A673 (cell line): ENCODE data around the gene GARIN1A. TPM values are rescaled to one million over a fixed set of nuclear protein-coding genes. Genes with fewer than 3 reads are reported as not detected.
"Not testable (repeated sequence)": the region's sequence is repeated elsewhere in the genome, so short reads cannot be mapped to it uniquely, and the experiment has no call there.

ENCODE experiments used
- BruUV-seq: library from RNA; stranded (reverse); fragments of 400-500 nt; replicated peaks from 2 replicates; lab custom pipeline; 2021; lab: Mats Ljungman, UMichigan
- CTCF ChIA-PET: fragments of 300-600 bp; sonication (Branson Sonifier 250); formaldehyde crosslinking; loops from one replicate; lab custom pipeline; 2022; ENCODE audit warnings: antibody characterized with exemption; lab: Charles Lee
- POLR2A ChIA-PET: fragments of 300-600 bp; sonication (Branson Sonifier 250); formaldehyde crosslinking; loops from one replicate; lab custom pipeline; 2022; ENCODE audit warnings: antibody characterized with exemption; ENCODE audit not compliant: low non-redundant PET; lab: Charles Lee
- DNase-seq: peaks from one replicate; pipeline ENCODE4 v3.0.0-alpha.2; 2015; ENCODE audit warnings: low spot score
- H3K27ac ChIP-seq: fragments of 200-600 bp; sonication (generic); 2 replicates; pipeline ENCODE4 v1.5.1; 2016; ENCODE audit warnings: mixed run types, low read depth, mild to moderate bottlenecking, mixed read lengths, antibody characterized with exemption, low read length; ENCODE audit not compliant: poor library complexity, severe bottlenecking
- H3K27me3 ChIP-seq: fragments of 200-600 bp; sonication (generic); replicated peaks from 2 replicates; pipeline ENCODE4 v1.6.1; 2017; ENCODE audit warnings: mixed run types, low read depth, mild to moderate bottlenecking, mixed read lengths, antibody characterized with exemption, low read length; ENCODE audit not compliant: insufficient read depth, poor library complexity
- H3K36me3 ChIP-seq: fragments of 200-600 bp; sonication (generic); 2 replicates; pipeline ENCODE4 v1.6.1; 2016; ENCODE audit warnings: mixed run types, mild to moderate bottlenecking, mixed read lengths, antibody characterized with exemption, low read length; ENCODE audit not compliant: insufficient read depth, poor library complexity, severe bottlenecking
- H3K4me1 ChIP-seq: fragments of 200-600 bp; sonication (generic); 2 replicates; pipeline ENCODE4 v1.6.1; 2017; ENCODE audit warnings: mixed run types, mild to moderate bottlenecking, mixed read lengths, antibody characterized with exemption, low read length; ENCODE audit not compliant: insufficient read depth, poor library complexity, severe bottlenecking
- H3K4me3 ChIP-seq: fragments of 200-600 bp; sonication (generic); 2 replicates; pipeline ENCODE4 v1.5.1; 2016; ENCODE audit warnings: low read depth, mixed run types, mild to moderate bottlenecking, mixed read lengths, low read length; ENCODE audit not compliant: poor library complexity, severe bottlenecking
- H3K9me3 ChIP-seq: fragments of 200-600 bp; sonication (generic); 2 replicates; pipeline ENCODE4 v1.6.1; 2016; ENCODE audit warnings: mixed run types, low read depth, mild to moderate bottlenecking, mixed read lengths, antibody characterized with exemption, low read length; ENCODE audit not compliant: poor library complexity, severe bottlenecking
- EZH2 ChIP-seq: fragments of 200-600 bp; sonication (generic); IDR thresholded peaks from 2 replicates; pipeline ENCODE4 v1.6.1; 2017; ENCODE audit warnings: borderline replicate concordance, low read depth, mild to moderate bottlenecking, mixed read lengths, antibody characterized with exemption, low read length; ENCODE audit not compliant: poor library complexity, severe bottlenecking
- intact Hi-C: fragments of 100-400 bp; cut with micrococcal nuclease; formaldehyde crosslinking; loops from one replicate; pipeline ENCODE4 v1.10.0; 2022; ENCODE audit not compliant: unreplicated experiment
- total RNA-seq: library from RNA; stranded (reverse); gene quantifications from 2 replicates; pipeline ENCODE4 v1.2.3, GENCODE V29; 2021
- TF ChIP-seq, protein P1 (sequence below): fragments of 300-800, 200-600 bp; sonication (generic); conservative IDR thresholded peaks from 2 replicates; pipeline ENCODE4 v1.5.1; 2017; ENCODE audit warnings: low read depth, mild to moderate bottlenecking, antibody characterized with exemption, low read length, moderate library complexity, mixed read lengths

The GARIN1A gene
- total RNA-seq, 1 experiment from 2014 or later = 1.8 TPM

- BruUV-seq = no TSS peak
- POLR2A ChIA-PET = no interaction called here
- intact Hi-C loops = loop anchor here (10.0 kb wide), 1 partner anchor 252 kb away; no protein-coding TSS in a partner anchor
- H3K36me3 ChIP-seq = no peaks in the 10 kb centered on the region
- H3K9me3 ChIP-seq = no peaks in the 10 kb centered on the region
- no peak overlapping the region for H3K27ac ChIP-seq
- TF ChIP-seq, protein P1, sequence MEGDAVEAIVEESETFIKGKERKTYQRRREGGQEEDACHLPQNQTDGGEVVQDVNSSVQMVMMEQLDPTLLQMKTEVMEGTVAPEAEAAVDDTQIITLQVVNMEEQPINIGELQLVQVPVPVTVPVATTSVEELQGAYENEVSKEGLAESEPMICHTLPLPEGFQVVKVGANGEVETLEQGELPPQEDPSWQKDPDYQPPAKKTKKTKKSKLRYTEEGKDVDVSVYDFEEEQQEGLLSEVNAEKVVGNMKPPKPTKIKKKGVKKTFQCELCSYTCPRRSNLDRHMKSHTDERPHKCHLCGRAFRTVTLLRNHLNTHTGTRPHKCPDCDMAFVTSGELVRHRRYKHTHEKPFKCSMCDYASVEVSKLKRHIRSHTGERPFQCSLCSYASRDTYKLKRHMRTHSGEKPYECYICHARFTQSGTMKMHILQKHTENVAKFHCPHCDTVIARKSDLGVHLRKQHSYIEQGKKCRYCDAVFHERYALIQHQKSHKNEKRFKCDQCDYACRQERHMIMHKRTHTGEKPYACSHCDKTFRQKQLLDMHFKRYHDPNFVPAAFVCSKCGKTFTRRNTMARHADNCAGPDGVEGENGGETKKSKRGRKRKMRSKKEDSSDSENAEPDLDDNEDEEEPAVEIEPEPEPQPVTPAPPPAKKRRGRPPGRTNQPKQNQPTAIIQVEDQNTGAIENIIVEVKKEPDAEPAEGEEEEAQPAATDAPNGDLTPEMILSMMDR = no peak
- TF ChIP-seq EZH2 = no peak
- CTCF ChIA-PET = no interaction called here
- no peak overlapping the region for H3K4me3 ChIP-seq
- no peak for DNase-seq
- H3K27me3 ChIP-seq = no peaks in the 10 kb centered on the region
- no peaks in the 10 kb centered on the region for H3K4me1 ChIP-seq
Observed at GRCh38 chr7:128676665-128677064, 4.6 kb downstream of the GARIN1A start.

- no TSS peak for BruUV-seq
- POLR2A ChIA-PET = no interaction called here
- intact Hi-C loops = loop anchor here (10.0 kb wide), 1 partner anchor 255 kb away; no protein-coding TSS in a partner anchor
- Histone ChIP-seq H3K27me3 (no peaks in the 10 kb centered on the region), H3K4me3 (no peak overlapping the region), H3K9me3 (no peaks in the 10 kb centered on the region), H3K36me3 (no peaks in the 10 kb centered on the region), H3K4me1 (no peaks in the 10 kb centered on the region), H3K27ac (no peak overlapping the region)
- TF ChIP-seq, protein P1 = no peak
- no peak for TF ChIP-seq EZH2
- CTCF ChIA-PET = no interaction called here
- no peak for DNase-seq
Observed at GRCh38 chr7:128679920-128680319, 7.8 kb downstream of the GARIN1A start.

GRCh38 chr7:128681794-128682537, 9.9 kb downstream of the GARIN1A start:
- no peak for DNase-seq
- Histone ChIP-seq H3K27ac (no peak overlapping the region), H3K36me3 (no peaks in the 10 kb centered on the region), H3K9me3 (no peaks in the 10 kb centered on the region), H3K27me3 (no peaks in the 10 kb centered on the region), H3K4me1 (no peaks in the 10 kb centered on the region), H3K4me3 (no peak overlapping the region)
- ChIA-PET CTCF (no interaction called here), POLR2A (no interaction called here)
- TF ChIP-seq EZH2 = no peak
- TF ChIP-seq, protein P1 = no peak
- BruUV-seq = no TSS peak
- intact Hi-C loops = no loop called here

GRCh38 chr7:128683270-128683669, 11.2 kb downstream of the GARIN1A start:
- H3K9me3 ChIP-seq, intact Hi-C loops, H3K36me3 ChIP-seq, DNase-seq, H3K27me3 ChIP-seq, CTCF ChIA-PET, BruUV-seq, H3K4me3 ChIP-seq, POLR2A ChIA-PET, H3K4me1 ChIP-seq, H3K27ac ChIP-seq: not testable (repeated sequence)

GRCh38 chr7:128683738-128684137, 11.6 kb downstream of the GARIN1A start:
- DNase-seq, H3K4me1 ChIP-seq, H3K27me3 ChIP-seq, intact Hi-C loops, H3K9me3 ChIP-seq, H3K36me3 ChIP-seq, CTCF ChIA-PET, H3K27ac ChIP-seq, BruUV-seq, H3K4me3 ChIP-seq, POLR2A ChIA-PET: not testable (repeated sequence)
